Measurements from ENCODE around the gene FES. TPM values are rescaled to one million over a fixed set of nuclear protein-coding genes. Genes with fewer than 3 reads are reported as not detected.
A peak's percentile ranks its signal among the peaks of the same experiment; 100 is the strongest.

Gene FES
- polyA plus RNA-seq, 1 of the 3 experiments (the other 2 are of a cell fraction): 0.03 TPM

GRCh38 chr15:90902040-90902839 lies 17.9 kb downstream of the FES start (continued):
- TF ChIP-seq CTCF (IDR thresholded peaks at IDR 0.05) (peak; percentile 73), NRF1 (IDR thresholded peaks at IDR 0.05; ENCODE audit: low read depth, low read length) (peak; percentile 81), ZBTB33 (IDR thresholded peaks at IDR 0.05; ENCODE audit: borderline replicate concordance, low read depth) (no peak), GABPA (IDR thresholded peaks at IDR 0.05; ENCODE audit: low read depth) (no peak), RFX5 (IDR thresholded peaks at IDR 0.05; ENCODE audit: low read length) (no peak), GATA2 (CRISPR knock-in tag; IDR thresholded peaks at IDR 0.05) (no peak), SIN3A (IDR thresholded peaks at IDR 0.05; ENCODE audit: borderline replicate concordance, low read depth, low read length) (no peak), FOXM1 (IDR thresholded peaks at IDR 0.05; ENCODE audit: low read depth) (no peak), CHD2 (IDR thresholded peaks at IDR 0.05; ENCODE audit: low read length, partially characterized antibody) (peak; percentile 44), RAD21 (IDR thresholded peaks at IDR 0.05; ENCODE audit: low read length) (peak; percentile 34; the same call in 1 of the 2 replicates), NFIC (IDR thresholded peaks at IDR 0.05; ENCODE audit: borderline replicate concordance) (no peak), FOXJ3 (CRISPR knock-in tag; IDR thresholded peaks at IDR 0.05) (no peak), USF1 (IDR thresholded peaks at IDR 0.05; ENCODE audit: borderline replicate concordance, low read depth) (no peak), EP300 (IDR thresholded peaks at IDR 0.05; ENCODE audit: borderline replicate concordance in 1 of 2, low read depth in 1 of 2, low read length in 1 of 2) (no peak), POLR2AphosphoS5 (IDR thresholded peaks at IDR 0.05; ENCODE audit: low read depth, low read length) (peak; percentile 55), MXI1 (IDR thresholded peaks at IDR 0.05; ENCODE audit: low read depth, low read length) (peak; percentile 70), JUND (IDR thresholded peaks at IDR 0.05) (no peak)
- TF ChIP-seq, protein P1, sequence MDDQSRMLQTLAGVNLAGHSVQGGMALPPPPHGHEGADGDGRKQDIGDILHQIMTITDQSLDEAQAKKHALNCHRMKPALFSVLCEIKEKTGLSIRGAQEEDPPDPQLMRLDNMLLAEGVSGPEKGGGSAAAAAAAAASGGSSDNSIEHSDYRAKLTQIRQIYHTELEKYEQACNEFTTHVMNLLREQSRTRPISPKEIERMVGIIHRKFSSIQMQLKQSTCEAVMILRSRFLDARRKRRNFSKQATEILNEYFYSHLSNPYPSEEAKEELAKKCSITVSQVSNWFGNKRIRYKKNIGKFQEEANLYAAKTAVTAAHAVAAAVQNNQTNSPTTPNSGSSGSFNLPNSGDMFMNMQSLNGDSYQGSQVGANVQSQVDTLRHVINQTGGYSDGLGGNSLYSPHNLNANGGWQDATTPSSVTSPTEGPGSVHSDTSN (IDR thresholded peaks at IDR 0.05): no peak
- TF ChIP-seq, protein P2, sequence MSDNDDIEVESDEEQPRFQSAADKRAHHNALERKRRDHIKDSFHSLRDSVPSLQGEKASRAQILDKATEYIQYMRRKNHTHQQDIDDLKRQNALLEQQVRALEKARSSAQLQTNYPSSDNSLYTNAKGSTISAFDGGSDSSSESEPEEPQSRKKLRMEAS (IDR thresholded peaks at IDR 0.05; ENCODE audit: low read depth): peak; percentile 60
